Dendritic cell treated with granulocyte-macrophage colony-stimulating factor and Interleukin-4, amounts not matched to agents 40 ng/mL and 50 ng/mL, for 4 days (primary cell): ENCODE measurements around the gene CELSR1.

ENCODE experiments used
- H3K27ac Mint-ChIP-seq: one replicate; pipeline ENCODE4 v1.8.0; 2022; ENCODE audit warnings: mild to moderate bottlenecking, mixed read lengths
- H3K27me3 Mint-ChIP-seq: one replicate; pipeline ENCODE4 v1.8.0; 2022; ENCODE audit warnings: mild to moderate bottlenecking, mixed read lengths
- H3K36me3 Mint-ChIP-seq: one replicate; pipeline ENCODE4 v1.8.0; 2022; ENCODE audit warnings: low read depth, mixed read lengths
- H3K4me1 Mint-ChIP-seq: one replicate; pipeline ENCODE4 v1.8.0; 2022; ENCODE audit warnings: low read depth, mixed read lengths
- H3K4me3 Mint-ChIP-seq: one replicate; pipeline ENCODE4 v1.8.0; 2022; ENCODE audit warnings: mild to moderate bottlenecking, moderate library complexity, mixed read lengths
- H3K9me3 Mint-ChIP-seq: one replicate; pipeline ENCODE4 v1.8.0; 2022; ENCODE audit warnings: mixed read lengths
- intact Hi-C: fragments of 100-400 bp; cut with micrococcal nuclease; formaldehyde crosslinking; loops from one replicate; pipeline ENCODE4 v1.15.0; 2022

Gene CELSR1

GRCh38 chr22:46390652-46391301 is 146.6 kb downstream of the CELSR1 start:
- intact Hi-C loops = no loop called here
- Mint-ChIP-seq H3K4me1 (no peaks in the 10 kb centered on the region), H3K4me3 (no peak overlapping the region), H3K36me3 (no peaks in the 10 kb centered on the region), H3K27me3 (no peaks in the 10 kb centered on the region), H3K27ac (no peak overlapping the region), H3K9me3 (no peaks in the 10 kb centered on the region)

GRCh38 chr22:46390105-46390651 is 147.2 kb downstream of the CELSR1 start:
- no peaks in the 10 kb centered on the region for H3K36me3 Mint-ChIP-seq
- H3K27ac Mint-ChIP-seq = no peak overlapping the region
- H3K9me3 Mint-ChIP-seq = no peaks in the 10 kb centered on the region
- H3K4me1 Mint-ChIP-seq = no peaks in the 10 kb centered on the region
- H3K27me3 Mint-ChIP-seq = no peaks in the 10 kb centered on the region
- H3K4me3 Mint-ChIP-seq = no peak overlapping the region
- intact Hi-C loops = no loop called here

GRCh38 chr22:46389081-46389480 is 148.3 kb downstream of the CELSR1 start:
- no peak overlapping the region for H3K27ac Mint-ChIP-seq
- intact Hi-C loops = no loop called here
- no peaks in the 10 kb centered on the region for H3K4me1 Mint-ChIP-seq
- no peaks in the 10 kb centered on the region for H3K27me3 Mint-ChIP-seq
- no peaks in the 10 kb centered on the region for H3K36me3 Mint-ChIP-seq
- H3K4me3 Mint-ChIP-seq = no peak overlapping the region
- H3K9me3 Mint-ChIP-seq = no peaks in the 10 kb centered on the region

- Mint-ChIP-seq H3K27ac (no peak overlapping the region), H3K27me3 (no peaks in the 10 kb centered on the region), H3K9me3 (no peaks in the 10 kb centered on the region), H3K4me1 (no peaks in the 10 kb centered on the region), H3K36me3 (no peaks in the 10 kb centered on the region), H3K4me3 (no peak overlapping the region)
- intact Hi-C loops = no loop called here
These were observed 148.8 kb downstream of the CELSR1 start for GRCh38 chr22:46388647-46389046.

- Mint-ChIP-seq H3K4me1 (no peaks in the 10 kb centered on the region), H3K36me3 (no peaks in the 10 kb centered on the region), H3K4me3 (no peak overlapping the region), H3K9me3 (no peaks in the 10 kb centered on the region), H3K27ac (no peak overlapping the region), H3K27me3 (no peaks in the 10 kb centered on the region)
- intact Hi-C loops = no loop called here
These were observed 149.7 kb downstream of the CELSR1 start for GRCh38 chr22:46387748-46388147.

GRCh38 chr22:46386312-46386711 is 151.1 kb downstream of the CELSR1 start:
- intact Hi-C loops = no loop called here
- Mint-ChIP-seq H3K36me3 (no peaks in the 10 kb centered on the region), H3K4me3 (no peak overlapping the region), H3K27me3 (no peaks in the 10 kb centered on the region), H3K9me3 (no peaks in the 10 kb centered on the region), H3K4me1 (no peaks in the 10 kb centered on the region), H3K27ac (no peak overlapping the region)

GRCh38 chr22:46382524-46382923 is 154.9 kb downstream of the CELSR1 start:
- H3K9me3 Mint-ChIP-seq = no peaks in the 10 kb centered on the region
- H3K27ac Mint-ChIP-seq = no peak overlapping the region
- intact Hi-C loops = no loop called here

GRCh38 chr22:46381731-46382130 is 155.7 kb downstream of the CELSR1 start:
- no peaks in the 10 kb centered on the region for H3K27me3 Mint-ChIP-seq
- H3K36me3 Mint-ChIP-seq = no peaks in the 10 kb centered on the region
- no peaks in the 10 kb centered on the region for H3K4me1 Mint-ChIP-seq
- no peak overlapping the region for H3K27ac Mint-ChIP-seq
- intact Hi-C loops = no loop called here
- H3K4me3 Mint-ChIP-seq = no peak overlapping the region
- peaks cover 1% of the 10 kb centered on the region for H3K9me3 Mint-ChIP-seq

More at GRCh38 chr22:46382524-46382923, 154.9 kb downstream of the CELSR1 start:
- Mint-ChIP-seq H3K27me3 (no peaks in the 10 kb centered on the region), H3K4me1 (no peaks in the 10 kb centered on the region), H3K36me3 (no peaks in the 10 kb centered on the region), H3K4me3 (no peak overlapping the region)

- Mint-ChIP-seq H3K4me3 (no peak overlapping the region), H3K36me3 (no peaks in the 10 kb centered on the region), H3K27ac (no peak overlapping the region), H3K9me3 (peaks cover 7% of the 10 kb centered on the region), H3K4me1 (no peaks in the 10 kb centered on the region), H3K27me3 (no peaks in the 10 kb centered on the region)
- intact Hi-C loops = no loop called here
These were observed 156.3 kb downstream of the CELSR1 start for GRCh38 chr22:46381142-46381541.

- Mint-ChIP-seq H3K27ac (no peak overlapping the region), H3K27me3 (peaks cover 3% of the 10 kb centered on the region), H3K9me3 (peaks cover 13% of the 10 kb centered on the region), H3K4me3 (no peak overlapping the region), H3K36me3 (no peaks in the 10 kb centered on the region), H3K4me1 (no peaks in the 10 kb centered on the region)
- intact Hi-C loops = no loop called here
These were observed 156.8 kb downstream of the CELSR1 start for GRCh38 chr22:46380581-46380980.

- H3K4me1 Mint-ChIP-seq = no peaks in the 10 kb centered on the region
- H3K27me3 Mint-ChIP-seq = peaks cover 7% of the 10 kb centered on the region
- H3K27ac Mint-ChIP-seq = no peak overlapping the region
- H3K4me3 Mint-ChIP-seq = no peak overlapping the region
- peaks cover 14% of the 10 kb centered on the region for H3K9me3 Mint-ChIP-seq
- H3K36me3 Mint-ChIP-seq = no peaks in the 10 kb centered on the region
- intact Hi-C loops = no loop called here
These were observed 157.4 kb downstream of the CELSR1 start for GRCh38 chr22:46380069-46380468.

GRCh38 chr22:46379066-46379930 is 158.1 kb downstream of the CELSR1 start:
- H3K36me3 Mint-ChIP-seq = no peaks in the 10 kb centered on the region
- H3K27ac Mint-ChIP-seq = no peak overlapping the region
- no peaks in the 10 kb centered on the region for H3K4me1 Mint-ChIP-seq
- peaks cover 14% of the 10 kb centered on the region for H3K9me3 Mint-ChIP-seq
- intact Hi-C loops = no loop called here
- H3K4me3 Mint-ChIP-seq = no peak overlapping the region
- peaks cover 13% of the 10 kb centered on the region for H3K27me3 Mint-ChIP-seq

- peaks cover 14% of the 10 kb centered on the region for H3K9me3 Mint-ChIP-seq
- H3K27ac Mint-ChIP-seq = no peak overlapping the region
- no peak overlapping the region for H3K4me3 Mint-ChIP-seq
- no peaks in the 10 kb centered on the region for H3K4me1 Mint-ChIP-seq
- H3K27me3 Mint-ChIP-seq = peaks cover 20% of the 10 kb centered on the region
- intact Hi-C loops = no loop called here
- no peaks in the 10 kb centered on the region for H3K36me3 Mint-ChIP-seq
These were observed 158.9 kb downstream of the CELSR1 start for GRCh38 chr22:46378426-46379065.
